Measurements from ENCODE around the gene RETNLB.

Gene RETNLB

GRCh38 chr3:108722724-108723123 is 34.5 kb downstream of the RETNLB start:
- Histone ChIP-seq H3F3A (ENCODE audit: control insufficient read depth, insufficient read depth) (no peaks in the 10 kb centered on the region), H3K4me2 (ENCODE audit: low read length) (no peak overlapping the region), H3K79me2 (ENCODE audit: control insufficient read depth, low read length) (no peaks in the 10 kb centered on the region), H3K27ac (ENCODE audit: low read depth, low read length) (no peak overlapping the region), H3K27me3 (ENCODE audit: control insufficient read depth, low read length) (0 out of 2 replicates have a peak, but pooled peaks cover 3% of the 10 kb centered on the region), H3K4me1 (ENCODE audit: control insufficient read depth, low read length) (no peaks in the 10 kb centered on the region), H3K9me2 (replicated peaks; ENCODE audit: control insufficient read depth, low read length) (no peaks in the 10 kb centered on the region), H3K36me3 (ENCODE audit: control insufficient read depth, low read length) (no peaks in the 10 kb centered on the region), H3K4me3 (ENCODE audit: low read length) (no peak overlapping the region), H4K20me1 (ENCODE audit: control insufficient read depth, insufficient read depth, low read depth, low read length) (no peaks in the 10 kb centered on the region), H3K9me3 (ENCODE audit: control insufficient read depth, insufficient read depth, low read length) (no peaks in the 10 kb centered on the region)
- no peak for TF ChIP-seq EZH2phosphoT487 (IDR thresholded peaks at IDR 0.05; ENCODE audit: borderline replicate concordance, low read length)
- no peak for TF ChIP-seq CTCF (IDR thresholded peaks at IDR 0.05; ENCODE audit: low read depth, low read length, poor library complexity, severe bottlenecking)

GRCh38 chr3:108719178-108719806 is 37.9 kb downstream of the RETNLB start:
- TF ChIP-seq EZH2phosphoT487 (IDR thresholded peaks at IDR 0.05; ENCODE audit: borderline replicate concordance, low read length): no peak
- TF ChIP-seq CTCF (IDR thresholded peaks at IDR 0.05; ENCODE audit: low read depth, low read length, poor library complexity, severe bottlenecking): no peak
- Histone ChIP-seq H3K9me3 (ENCODE audit: control insufficient read depth, insufficient read depth, low read length) (no peaks in the 10 kb centered on the region), H3K27me3 (ENCODE audit: control insufficient read depth, low read length) (peaks cover 11% of the 10 kb centered on the region; the same call in 1 of the 2 replicates), H3K4me3 (ENCODE audit: low read length) (no peak overlapping the region), H3K36me3 (ENCODE audit: control insufficient read depth, low read length) (no peaks in the 10 kb centered on the region), H3K9me2 (replicated peaks; ENCODE audit: control insufficient read depth, low read length) (no peaks in the 10 kb centered on the region), H3K4me2 (ENCODE audit: low read length) (no peak overlapping the region), H3F3A (ENCODE audit: control insufficient read depth, insufficient read depth) (no peaks in the 10 kb centered on the region), H3K79me2 (ENCODE audit: control insufficient read depth, low read length) (no peaks in the 10 kb centered on the region), H3K27ac (ENCODE audit: low read depth, low read length) (no peak overlapping the region), H3K4me1 (ENCODE audit: control insufficient read depth, low read length) (no peaks in the 10 kb centered on the region), H4K20me1 (ENCODE audit: control insufficient read depth, insufficient read depth, low read depth, low read length) (no peaks in the 10 kb centered on the region)

GRCh38 chr3:108718454-108718853 is 38.8 kb downstream of the RETNLB start:
- Histone ChIP-seq H3K9me3 (ENCODE audit: control insufficient read depth, insufficient read depth, low read length) (no peaks in the 10 kb centered on the region), H3K27ac (ENCODE audit: low read depth, low read length) (no peak overlapping the region), H3K79me2 (ENCODE audit: control insufficient read depth, low read length) (no peaks in the 10 kb centered on the region), H4K20me1 (ENCODE audit: control insufficient read depth, insufficient read depth, low read depth, low read length) (no peaks in the 10 kb centered on the region), H3K4me1 (ENCODE audit: control insufficient read depth, low read length) (no peaks in the 10 kb centered on the region), H3K27me3 (ENCODE audit: control insufficient read depth, low read length) (peaks cover 11% of the 10 kb centered on the region; the same call in 1 of the 2 replicates), H3K9me2 (replicated peaks; ENCODE audit: control insufficient read depth, low read length) (no peaks in the 10 kb centered on the region), H3K4me2 (ENCODE audit: low read length) (no peak overlapping the region), H3K4me3 (ENCODE audit: low read length) (no peak overlapping the region), H3F3A (ENCODE audit: control insufficient read depth, insufficient read depth) (no peaks in the 10 kb centered on the region), H3K36me3 (ENCODE audit: control insufficient read depth, low read length) (no peaks in the 10 kb centered on the region)
- TF ChIP-seq CTCF (IDR thresholded peaks at IDR 0.05; ENCODE audit: low read depth, low read length, poor library complexity, severe bottlenecking) (no peak), EZH2phosphoT487 (IDR thresholded peaks at IDR 0.05; ENCODE audit: borderline replicate concordance, low read length) (no peak)
